Kidney (tissue), 22 donors: ENCODE results near the gene OLIG2. TPM values are rescaled to one million over a fixed set of nuclear protein-coding genes. Genes with fewer than 3 reads are reported as not detected.

Source experiments
- DNase-seq, 5 donors: peaks; one replicate each; pipeline ENCODE4 v3.0.0-alpha.2; 2013 to 2020
- FAIRE-seq: peaks from 2 replicates; lab custom pipeline; 2012; peaks lifted over from hg19 to GRCh38; lab: Jason Lieb, UNC
- H3K27ac ChIP-seq, 2 donors: one replicate each; pipeline ENCODE4 v1.7.0; 2013; ENCODE audit warnings: low read depth in 2 of 2, low read length in 2 of 2, inconsistent platforms in 1 of 2
- H3K27me3 ChIP-seq: one replicate; pipeline ENCODE4 v1.7.1; 2013; ENCODE audit warnings: low read length, inconsistent platforms; ENCODE audit not compliant: control insufficient read depth, insufficient read depth
- H3K36me3 ChIP-seq, 3 donors: one replicate each; pipeline versions ENCODE4 v1.7.0 to v1.7.1; 2013; ENCODE audit warnings: low read length in 3 of 3, control low read depth in 1 of 3, inconsistent platforms in 1 of 3; ENCODE audit not compliant: insufficient read depth in 3 of 3, control insufficient read depth in 2 of 3
- H3K4me1 ChIP-seq, 3 donors: one replicate each; pipeline versions ENCODE4 v1.7.0 to v1.7.1; 2013; ENCODE audit warnings: low read length in 3 of 3, inconsistent platforms in 1 of 3, low read depth in 1 of 3; ENCODE audit not compliant: control insufficient read depth in 2 of 3, insufficient read depth in 2 of 3
- H3K4me3 ChIP-seq, 3 donors: one replicate each; pipeline versions ENCODE4 v1.7.0 to v1.8.1; 2013; ENCODE audit warnings: low read length in 3 of 3, control low read depth in 1 of 3, inconsistent platforms in 1 of 3
- H3K9ac ChIP-seq, 3 donors: one replicate each; pipeline versions ENCODE4 v1.7.0 to v1.7.1; 2013; ENCODE audit warnings: low read length in 3 of 3, control low read depth in 1 of 3, inconsistent platforms in 1 of 3
- H3K9me3 ChIP-seq, 3 donors: one replicate each; pipeline versions ENCODE4 v1.7.0 to v1.7.1; 2013; ENCODE audit warnings: low read length in 3 of 3, control low read depth in 1 of 3, inconsistent platforms in 1 of 3; ENCODE audit not compliant: control insufficient read depth in 2 of 3, insufficient read depth in 1 of 3
- intact Hi-C: fragments of 100-400 bp; cut with DNase I; formaldehyde crosslinking; loops from one replicate; pipeline ENCODE4 v1.11.1; 2022
- long read RNA-seq, 10 donors: library from polyadenylated mRNA in 1 of 10; unstranded in 1 of 10; transcript quantifications; one replicate each; pipeline ENCODE4 v2.0.0 and lab custom pipeline, GENCODE V29; 2021 to 2026
- polyA plus RNA-seq: library from polyadenylated mRNA; stranded (reverse); fragments of 350-450 nt; fragmentation: Illumina TruSeq; extraction: RNeasy Lipid Tissue Mini Kit (QIAGEN cat#74804); gene quantifications from one replicate; pipeline ENCODE4 v1.2.3, GENCODE V29; 2014; ENCODE audit warnings: low read depth, low replicate concordance; ENCODE audit not compliant: insufficient read depth
- total RNA-seq: library from RNA; stranded (reverse); fragmentation: NEBNext Ultra II Directional; extraction: Animal tissue kit (Norgen Biotek cat#: 25700); gene quantifications from one replicate; pipeline ENCODE4 v1.2.1, GENCODE V29; 2021
- TF ChIP-seq, protein P1 (sequence below): IDR thresholded peaks from 3 replicates; pipeline ENCODE4 v1.5.1; 2012; ENCODE audit warnings: mild to moderate bottlenecking, moderate library complexity, borderline replicate concordance; ENCODE audit not compliant: insufficient read depth; ENCODE audit errors: extremely low read depth
- donor health status: control.
- donor health status: control.
- donor health status: control.
- donor health status: control.
- donor health status: control.
- donor health status: DM: yes; HTN: yes; CAD: no.
- donor health status: Normal renal cell carcinoma (clear cell type).

Gene OLIG2
- total RNA-seq (not detected), polyA plus RNA-seq (not detected)
- long read RNA-seq, donor 1, partial matches to known transcripts: 0 of 1 reads
- long read RNA-seq, donor 1, other reads (novel, unspliced or antisense): 0 of 1 reads
- long read RNA-seq, donor 2: 0 reads
- long read RNA-seq, donor 3: 0 reads
- long read RNA-seq, donor 4: 0 reads
- long read RNA-seq, donor 5: 0 reads
- long read RNA-seq, donor 6: 0 reads
- long read RNA-seq, donor 7: 0 reads
- long read RNA-seq, donor 8: 0 reads
- long read RNA-seq, donor 9: 0 reads
- long read RNA-seq, donor 10: 0 reads

DNA sequence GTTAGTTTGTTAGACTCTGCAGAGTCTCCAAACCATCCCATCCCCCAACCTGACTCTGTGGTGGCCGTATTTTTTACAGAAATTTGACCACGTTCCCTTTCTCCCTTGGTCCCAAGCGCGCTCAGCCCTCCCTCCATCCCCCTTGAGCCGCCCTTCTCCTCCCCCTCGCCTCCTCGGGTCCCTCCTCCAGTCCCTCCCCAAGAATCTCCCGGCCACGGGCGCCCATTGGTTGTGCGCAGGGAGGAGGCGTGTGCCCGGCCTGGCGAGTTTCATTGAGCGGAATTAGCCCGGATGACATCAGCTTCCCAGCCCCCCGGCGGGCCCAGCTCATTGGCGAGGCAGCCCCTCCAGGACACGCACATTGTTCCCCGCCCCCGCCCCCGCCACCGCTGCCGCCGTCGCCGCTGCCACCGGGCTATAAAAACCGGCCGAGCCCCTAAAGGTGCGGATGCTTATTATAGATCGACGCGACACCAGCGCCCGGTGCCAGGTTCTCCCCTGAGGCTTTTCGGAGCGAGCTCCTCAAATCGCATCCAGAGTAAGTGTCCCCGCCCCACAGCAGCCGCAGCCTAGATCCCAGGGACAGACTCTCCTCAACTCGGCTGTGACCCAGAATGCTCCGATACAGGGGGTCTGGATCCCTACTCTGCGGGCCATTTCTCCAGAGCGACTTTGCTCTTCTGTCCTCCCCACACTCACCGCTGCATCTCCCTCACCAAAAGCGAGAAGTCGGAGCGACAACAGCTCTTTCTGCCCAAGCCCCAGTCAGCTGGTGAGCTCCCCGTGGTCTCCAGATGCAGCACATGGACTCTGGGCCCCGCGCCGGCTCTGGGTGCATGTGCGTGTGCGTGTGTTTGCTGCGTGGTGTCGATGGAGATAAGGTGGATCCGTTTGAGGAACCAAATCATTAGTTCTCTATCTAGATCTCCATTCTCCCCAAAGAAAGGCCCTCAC is at the start of gene OLIG2:
TSS of gene OLIG2 (plus strand) at position 447 of the 954 bp plus-strand sequence. CDS start 928 bp downstream, outside the sequence.
- H3K27me3 ChIP-seq: peaks cover 79% of the 10 kb centered on the region
- intact Hi-C loops: no loop called here
- DNase-seq: peak in 4 of 5 donors; percentile 54 to 71 (median 68)
- no peaks in the 10 kb centered on the region for H3K9me3 ChIP-seq
- no peak for FAIRE-seq
- no peak within 1 kb of the TSS for H3K4me3 ChIP-seq
- TF ChIP-seq, protein P1, sequence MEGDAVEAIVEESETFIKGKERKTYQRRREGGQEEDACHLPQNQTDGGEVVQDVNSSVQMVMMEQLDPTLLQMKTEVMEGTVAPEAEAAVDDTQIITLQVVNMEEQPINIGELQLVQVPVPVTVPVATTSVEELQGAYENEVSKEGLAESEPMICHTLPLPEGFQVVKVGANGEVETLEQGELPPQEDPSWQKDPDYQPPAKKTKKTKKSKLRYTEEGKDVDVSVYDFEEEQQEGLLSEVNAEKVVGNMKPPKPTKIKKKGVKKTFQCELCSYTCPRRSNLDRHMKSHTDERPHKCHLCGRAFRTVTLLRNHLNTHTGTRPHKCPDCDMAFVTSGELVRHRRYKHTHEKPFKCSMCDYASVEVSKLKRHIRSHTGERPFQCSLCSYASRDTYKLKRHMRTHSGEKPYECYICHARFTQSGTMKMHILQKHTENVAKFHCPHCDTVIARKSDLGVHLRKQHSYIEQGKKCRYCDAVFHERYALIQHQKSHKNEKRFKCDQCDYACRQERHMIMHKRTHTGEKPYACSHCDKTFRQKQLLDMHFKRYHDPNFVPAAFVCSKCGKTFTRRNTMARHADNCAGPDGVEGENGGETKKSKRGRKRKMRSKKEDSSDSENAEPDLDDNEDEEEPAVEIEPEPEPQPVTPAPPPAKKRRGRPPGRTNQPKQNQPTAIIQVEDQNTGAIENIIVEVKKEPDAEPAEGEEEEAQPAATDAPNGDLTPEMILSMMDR: no peak
- H3K4me1 ChIP-seq: peaks cover 0 to 12% (median 0%) of the 10 kb centered on the region in 3 donors
- H3K9ac ChIP-seq: no peak within 1 kb of the TSS
- H3K36me3 ChIP-seq: no peaks in the 10 kb centered on the region
- H3K27ac ChIP-seq: no peak within 1 kb of the TSS

DNA sequence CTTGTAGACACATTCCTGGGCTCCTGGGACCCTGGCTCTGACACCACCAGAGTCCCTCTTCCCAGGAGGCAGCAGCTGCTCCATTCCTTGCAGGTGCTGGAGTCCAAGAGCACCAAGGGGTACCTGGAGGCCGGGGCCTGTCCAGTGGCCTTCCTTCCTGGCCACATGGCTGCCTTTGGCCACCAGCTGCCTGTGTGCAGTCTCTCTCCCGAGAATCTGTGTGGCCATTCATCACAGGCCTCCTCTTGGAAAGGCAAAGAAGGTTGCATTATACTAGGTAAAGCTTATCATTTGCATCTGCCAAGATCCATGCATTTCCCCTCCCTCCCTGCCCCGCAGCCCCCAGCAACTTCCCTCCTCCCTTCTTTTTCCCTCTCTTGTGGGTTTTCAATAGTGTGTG is 48.9 kb upstream of the OLIG2 start:
- intact Hi-C loops: no loop called here
- H3K4me1 ChIP-seq: no peaks in the 10 kb centered on the region
- H3K9ac ChIP-seq: no peak overlapping the region
- DNase-seq (no peak), FAIRE-seq (no peak)
- TF ChIP-seq, protein P1: no peak
- no peak overlapping the region for H3K27ac ChIP-seq
- H3K9me3 ChIP-seq: no peaks in the 10 kb centered on the region
- peaks cover 5% of the 10 kb centered on the region for H3K27me3 ChIP-seq
- no peaks in the 10 kb centered on the region for H3K36me3 ChIP-seq
- H3K4me3 ChIP-seq: no peak overlapping the region

DNA sequence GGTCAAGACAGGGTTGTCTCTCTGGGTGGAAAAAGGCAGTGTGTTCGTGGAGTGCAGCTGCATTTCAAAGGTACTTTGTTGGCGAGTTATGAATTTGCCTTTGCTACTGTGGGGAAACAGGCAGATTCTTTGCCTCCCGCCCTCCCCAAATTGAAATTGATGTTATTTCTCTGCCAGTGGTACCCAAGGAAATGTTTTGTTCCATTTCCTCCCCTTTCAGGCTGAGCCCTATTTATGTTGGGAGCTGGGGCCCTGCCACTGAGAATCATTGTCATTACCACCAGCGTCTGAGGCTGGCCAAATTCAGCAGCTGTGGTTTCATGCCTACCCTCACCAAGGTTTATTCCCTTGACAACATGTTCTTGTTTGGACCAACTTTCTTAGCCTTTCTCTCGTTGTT is 48.5 kb upstream of the OLIG2 start:
- Histone ChIP-seq H3K27me3 (peaks cover 5% of the 10 kb centered on the region), H3K4me3 (no peak overlapping the region), H3K36me3 (no peaks in the 10 kb centered on the region), H3K9me3 (no peaks in the 10 kb centered on the region), H3K9ac (no peak overlapping the region), H3K4me1 (no peaks in the 10 kb centered on the region), H3K27ac (no peak overlapping the region)
- TF ChIP-seq, protein P1: no peak
- intact Hi-C loops: no loop called here
- DNase-seq: no peak
- no peak for FAIRE-seq
